RKO (cell line): ENCODE results near the gene CPXM1.
"Not testable (repeated sequence)": the region's sequence is repeated elsewhere in the genome, so short reads cannot be mapped to it uniquely, and the experiment has no call there.

Source experiments
- DNase-seq: peaks from one replicate; pipeline ENCODE4 v3.0.0-alpha.2; 2016; ENCODE audit warnings: low spot score

CPXM1 gene

DNA sequence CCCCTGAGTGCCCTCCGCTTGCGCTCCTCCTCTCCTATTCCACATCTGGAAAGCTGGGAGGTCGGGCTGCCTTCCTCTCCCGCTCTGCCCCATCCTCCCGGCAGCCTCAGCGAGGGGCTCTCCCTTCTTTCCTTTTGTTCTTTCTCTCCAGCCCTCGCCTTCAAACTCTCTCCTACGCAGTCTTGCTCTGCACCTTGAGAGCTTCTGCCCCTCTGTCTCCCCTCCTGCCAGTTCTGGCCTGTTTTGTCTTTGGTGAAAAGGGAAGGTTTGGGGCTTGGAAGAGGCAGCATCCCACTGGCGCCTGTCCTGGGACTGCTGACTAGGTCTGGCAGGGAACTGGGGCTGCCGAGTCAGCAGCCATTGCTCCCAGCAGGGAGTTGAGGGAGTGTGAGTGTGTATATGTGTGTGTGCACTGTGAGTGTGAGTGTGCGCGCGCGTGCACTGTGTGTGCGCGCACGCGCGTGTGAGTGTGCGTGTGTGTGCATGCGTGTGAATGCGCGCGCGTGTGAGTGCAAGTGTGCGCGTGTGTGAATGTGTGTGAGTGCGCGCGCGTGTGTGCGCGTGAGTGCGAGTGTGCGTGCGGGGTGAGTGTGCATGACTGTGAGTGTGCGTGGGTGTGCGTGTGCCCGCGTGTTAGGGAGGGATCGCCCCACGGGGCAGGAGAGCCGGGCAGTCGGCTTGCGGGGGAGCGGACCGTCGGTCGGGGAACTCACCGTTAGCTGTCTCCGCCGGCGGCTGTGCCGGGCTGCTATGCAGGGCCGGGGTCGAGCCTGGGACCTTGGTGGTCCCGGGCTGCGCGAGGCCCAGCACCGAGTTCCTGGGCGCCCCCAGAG lies 523 bp downstream of the CPXM1 start:
- no peak for DNase-seq

GRCh38 chr20:2799271-2799670 lies 1.2 kb downstream of the CPXM1 start:
- DNase-seq = no peak

- DNase-seq = no peak
Observed at GRCh38 chr20:2798814-2799213, 1.6 kb downstream of the CPXM1 start.

DNA sequence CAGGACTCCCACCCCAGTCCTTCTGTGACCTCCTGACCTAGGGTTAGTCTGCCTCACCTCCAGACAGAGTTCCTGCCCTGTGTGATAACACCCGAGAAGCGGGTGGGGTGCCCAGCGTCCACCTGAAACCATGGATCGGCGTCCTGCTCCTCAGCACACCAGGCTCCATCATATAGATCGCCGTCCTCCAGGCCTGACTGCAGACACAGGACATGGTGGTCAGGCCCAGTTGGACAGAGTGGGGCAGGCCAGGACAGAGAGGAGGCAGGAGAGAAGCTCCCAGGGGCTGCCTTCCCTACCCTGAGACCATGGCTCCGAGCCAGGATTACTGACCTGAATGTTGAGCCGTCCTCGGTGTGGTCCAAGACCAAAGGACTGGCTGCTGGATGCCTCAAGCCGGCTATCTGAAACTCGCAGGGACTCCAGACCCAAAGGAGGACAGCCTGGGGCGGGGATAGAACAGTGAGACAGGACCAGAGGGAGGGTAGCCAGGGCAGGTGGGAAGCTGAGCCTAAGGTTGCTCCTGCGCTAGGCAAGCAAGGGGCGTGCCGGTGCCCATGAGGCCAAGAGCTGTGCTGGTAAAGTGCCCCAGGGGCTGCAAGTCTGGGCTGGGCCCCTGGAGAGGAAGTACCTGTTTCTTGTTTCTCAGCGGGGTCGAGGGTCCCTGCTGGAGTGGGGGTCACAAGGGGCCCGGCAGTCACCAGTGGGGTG lies 2.2 kb downstream of the CPXM1 start:
- no peak for DNase-seq

DNA sequence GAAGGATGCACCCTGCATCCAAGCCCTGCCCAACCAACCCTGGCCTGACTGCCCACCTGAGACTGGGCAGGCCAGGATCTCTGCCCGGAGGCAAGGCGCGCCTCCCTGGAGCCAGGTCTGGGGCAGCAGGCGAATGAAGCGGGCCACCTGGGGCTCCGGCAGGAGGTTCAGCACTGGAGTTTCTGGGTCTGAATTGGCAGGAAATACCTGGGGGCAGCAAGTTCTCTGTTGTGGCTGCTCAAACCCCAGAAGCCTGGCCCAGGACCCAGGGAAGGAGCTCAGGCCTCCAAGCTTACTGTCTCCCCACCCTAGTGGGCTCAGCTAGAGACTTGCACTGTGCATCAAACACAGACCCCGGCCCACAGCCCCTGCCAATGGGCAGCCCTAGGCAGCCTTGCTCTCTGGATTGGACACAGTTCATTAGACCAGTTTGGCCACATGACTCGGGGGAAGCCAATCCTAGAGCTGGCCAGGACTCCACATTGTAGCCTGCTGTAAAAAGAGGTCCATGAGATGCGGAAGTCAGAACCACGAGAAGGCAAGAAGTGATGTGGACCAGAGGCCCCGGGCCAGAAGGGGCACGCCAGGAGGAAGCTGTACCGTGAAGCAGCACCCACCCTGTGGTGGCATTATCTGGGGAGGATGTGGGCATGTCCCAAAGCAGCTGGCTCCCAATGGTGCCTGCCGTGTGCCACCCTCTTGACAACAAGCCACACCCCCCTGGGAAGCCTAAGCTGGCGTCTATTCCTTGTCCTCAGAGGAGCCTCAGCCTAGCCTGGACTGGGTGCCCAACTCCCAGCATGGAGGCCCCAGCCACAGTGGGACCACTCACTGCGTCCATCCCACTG lies 3.1 kb downstream of the CPXM1 start:
- no peak for DNase-seq

GRCh38 chr20:2796011-2796660 lies 4.3 kb downstream of the CPXM1 start:
- DNase-seq = no peak

DNA sequence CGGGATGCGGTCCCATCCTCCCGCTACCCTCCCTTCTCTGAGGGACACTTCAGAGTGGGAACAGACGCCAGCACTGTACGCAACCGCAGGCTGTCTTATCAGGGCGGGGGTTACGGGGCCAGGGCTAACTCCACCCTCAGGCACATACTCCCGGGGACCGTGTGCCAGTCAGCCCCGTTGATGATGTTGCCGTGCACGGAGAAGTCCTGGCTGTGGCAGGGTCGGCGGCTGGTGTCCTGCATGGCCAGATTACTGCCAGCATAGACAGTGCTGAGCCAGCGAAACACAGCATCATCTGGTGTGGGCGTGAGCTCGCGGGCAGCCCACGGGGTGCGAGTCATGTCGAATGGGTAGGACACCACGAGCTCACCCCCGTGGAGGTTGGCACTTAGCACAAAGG lies 5.0 kb downstream of the CPXM1 start:
- no peak for DNase-seq

DNA sequence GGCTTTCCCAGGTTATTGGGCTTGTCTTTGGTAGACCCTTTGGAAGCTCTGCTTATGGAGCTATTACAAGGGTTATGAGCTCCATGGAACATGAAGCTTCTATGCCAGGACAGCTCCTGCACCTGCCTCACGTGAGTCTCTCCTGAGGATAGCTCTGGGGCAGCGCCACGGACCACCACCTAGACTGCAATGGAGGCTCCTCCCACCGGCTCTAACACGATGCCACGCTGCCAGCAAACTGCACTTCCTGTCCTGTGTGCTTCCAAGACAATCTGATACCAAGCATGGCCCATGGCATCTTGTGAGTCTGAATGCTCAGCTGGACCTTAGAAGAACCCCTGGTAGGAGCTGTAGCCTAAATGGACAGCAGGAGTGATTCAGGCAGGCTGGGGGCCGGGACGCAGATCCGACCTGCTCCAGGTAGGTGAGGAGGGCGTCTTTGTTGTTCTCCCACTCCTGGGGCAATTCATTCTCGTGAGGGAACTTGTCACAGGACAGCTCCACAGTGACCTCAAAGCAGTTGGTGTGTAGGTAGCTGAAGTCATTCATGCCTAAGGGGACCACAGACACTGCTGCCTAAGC lies 5.5 kb downstream of the CPXM1 start:
- no peak for DNase-seq

- no peak for DNase-seq
Observed at GRCh38 chr20:2794202-2794748, 6.2 kb downstream of the CPXM1 start.

DNA sequence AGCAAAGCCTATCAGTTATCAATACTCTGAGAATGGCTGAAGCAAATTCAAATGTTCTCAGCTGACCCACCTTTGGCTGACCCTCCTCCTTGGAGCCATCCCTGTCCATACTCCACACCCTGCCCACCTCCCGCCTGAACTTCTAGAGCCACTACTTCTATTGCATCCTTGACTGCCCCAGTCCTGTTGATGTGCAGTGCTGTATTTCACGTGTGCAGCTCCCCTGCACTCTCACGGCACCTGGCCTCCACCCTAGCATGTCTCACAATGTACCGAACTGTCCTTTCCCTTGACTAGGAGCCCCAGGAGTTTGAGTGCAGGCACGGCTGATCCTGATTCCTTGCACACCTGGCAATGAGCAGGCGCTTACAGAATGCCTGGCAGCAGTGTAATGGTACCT lies 7.0 kb downstream of the CPXM1 start:
- no peak for DNase-seq

DNA sequence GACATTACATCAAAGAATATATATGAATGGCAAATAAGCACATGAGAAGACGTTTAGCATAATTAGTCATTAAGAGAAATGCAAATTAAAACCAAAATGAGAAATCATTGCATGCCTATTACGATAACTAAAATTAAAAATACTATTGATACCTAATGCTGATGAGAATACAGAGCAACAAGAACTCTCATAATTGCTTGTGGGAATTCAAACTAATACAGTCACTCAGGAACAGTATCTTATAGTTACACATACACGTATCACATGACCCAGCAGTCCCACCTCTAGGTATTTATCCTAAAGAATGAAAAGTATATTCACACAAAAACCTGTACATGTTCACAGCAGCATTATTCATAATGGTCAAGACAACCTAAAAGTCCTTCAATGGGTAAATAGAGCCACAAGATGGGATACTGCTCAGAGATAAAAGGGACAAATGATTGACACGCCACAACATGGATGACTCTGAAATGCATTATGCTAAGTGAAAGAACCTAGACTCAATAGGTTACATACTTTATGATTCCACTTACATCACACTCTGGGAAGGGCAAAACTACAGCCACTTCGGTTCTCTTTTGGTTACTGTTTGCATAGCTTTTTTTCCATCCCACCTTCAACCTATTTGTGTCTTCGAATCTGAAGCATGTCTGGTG lies 16.4 kb downstream of the CPXM1 start:
- DNase-seq = no peak

GRCh38 chr20:2780948-2781347 lies 19.5 kb downstream of the CPXM1 start:
- DNase-seq = no peak

GRCh38 chr20:2778602-2779321 lies 21.7 kb downstream of the CPXM1 start:
- no peak for DNase-seq

GRCh38 chr20:2775139-2775538 lies 25.3 kb downstream of the CPXM1 start:
- DNase-seq = no peak

GRCh38 chr20:2773812-2774211 lies 26.6 kb downstream of the CPXM1 start:
- DNase-seq = no peak

DNA sequence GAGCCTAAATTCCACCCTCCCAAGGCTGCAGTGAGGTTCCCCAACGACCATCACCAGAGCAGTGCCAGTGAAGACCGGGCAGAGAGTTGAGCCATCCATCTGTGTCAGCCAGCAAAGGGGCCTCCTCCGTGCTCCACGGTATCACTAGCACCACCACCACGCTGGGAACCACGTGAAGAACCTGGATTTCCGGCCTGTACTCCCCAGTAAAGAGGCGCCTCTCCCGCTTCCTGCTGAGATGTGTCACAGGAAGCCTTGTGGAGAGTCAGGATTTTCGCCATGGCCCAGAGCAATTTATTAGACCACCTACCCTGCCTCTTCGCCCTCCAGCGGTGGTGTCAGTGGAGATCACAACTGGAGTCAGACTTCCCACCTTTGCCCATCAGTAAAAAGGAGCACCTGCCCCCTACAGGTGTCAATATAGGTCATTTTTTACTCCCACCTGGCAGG lies 28.8 kb downstream of the CPXM1 start:
- no peak for DNase-seq

GRCh38 chr20:2770091-2770490 lies 30.3 kb downstream of the CPXM1 start:
- not testable (repeated sequence) for DNase-seq

GRCh38 chr20:2768632-2769015 lies 31.8 kb downstream of the CPXM1 start:
- DNase-seq = no peak

- DNase-seq = no peak
Observed at GRCh38 chr20:2767768-2768631, 32.4 kb downstream of the CPXM1 start.
